Activated naive CD8-positive, alpha-beta T cell treated with anti-CD3 and anti-CD28 coated beads, Interleukin-2, amount 50 U/mL, for 24 hours (primary cell): Measurements from ENCODE around the gene TMEM63A.
A peak's percentile ranks its signal among the peaks of the same experiment; 100 is the strongest.

Experiments
- ATAC-seq: fragments of 150-1000 bp; cut with Tn5 transposase; one replicate; pipeline ENCODE4 v1.10.0; 2021
- DNase-seq: peaks from one replicate; pipeline ENCODE4 v3.0.0; 2021
- H3K27ac Mint-ChIP-seq: one replicate; pipeline ENCODE4 v1.8.0; 2021; ENCODE audit warnings: mild to moderate bottlenecking, mixed read lengths
- H3K27me3 Mint-ChIP-seq: one replicate; pipeline ENCODE4 v1.8.0; 2021; ENCODE audit warnings: mixed read lengths
- H3K36me3 Mint-ChIP-seq: one replicate; pipeline ENCODE4 v1.8.0; 2021; ENCODE audit warnings: low read depth, mixed read lengths
- H3K4me1 Mint-ChIP-seq: one replicate; pipeline ENCODE4 v1.8.0; 2021; ENCODE audit warnings: mixed read lengths
- H3K4me3 Mint-ChIP-seq: one replicate; pipeline ENCODE4 v1.8.0; 2021; ENCODE audit warnings: mild to moderate bottlenecking, moderate library complexity, mixed read lengths
- H3K9me3 Mint-ChIP-seq: one replicate; pipeline ENCODE4 v1.8.0; 2021; ENCODE audit warnings: mixed read lengths

Gene TMEM63A

DNA sequence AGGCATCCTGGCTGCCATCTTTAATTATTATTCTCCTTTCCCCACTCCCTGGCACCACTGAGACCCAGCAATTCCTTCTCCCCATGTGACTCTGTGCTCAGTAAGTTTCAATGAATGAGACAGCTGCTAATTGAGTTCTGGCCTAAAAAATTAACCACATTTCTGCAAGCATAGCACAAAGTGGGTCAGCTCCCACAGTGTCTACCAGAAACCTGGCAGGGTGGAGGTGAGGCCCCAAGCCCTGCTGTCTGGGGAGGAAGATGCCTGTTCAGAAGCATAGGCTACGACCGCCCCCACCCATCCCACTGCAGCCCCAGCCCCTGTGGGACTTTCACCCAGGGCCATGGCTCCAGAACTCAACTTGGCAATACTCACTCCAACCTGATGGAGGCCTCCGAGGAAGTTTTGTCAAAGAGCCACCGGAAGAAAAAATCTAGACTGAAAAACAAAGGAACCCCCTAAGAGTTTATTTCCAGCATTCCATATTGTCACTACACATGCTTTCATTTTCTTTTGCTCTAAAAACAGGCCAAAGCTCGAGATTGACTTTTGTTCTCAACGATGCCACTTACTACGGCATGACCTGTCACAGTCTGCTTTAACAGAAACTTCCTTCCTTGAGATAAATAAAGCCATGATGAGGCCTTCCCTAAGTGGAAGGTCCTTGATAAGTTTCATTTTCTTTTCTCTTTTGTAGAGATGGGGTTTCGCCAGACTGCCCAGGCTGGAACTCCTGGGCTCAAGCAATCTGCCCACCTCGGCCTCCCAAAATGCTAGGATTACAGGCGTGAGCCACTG lies 26.5 kb downstream of the TMEM63A start:
- DNase-seq (no peak), ATAC-seq (no peak)
- no peaks in the 10 kb centered on the region for H3K27me3 Mint-ChIP-seq
- peaks cover 26% of the 10 kb centered on the region for H3K4me1 Mint-ChIP-seq
- H3K4me3 Mint-ChIP-seq, result no peak overlapping the region
- H3K36me3 Mint-ChIP-seq, result peaks cover 23% of the 10 kb centered on the region
- H3K9me3 Mint-ChIP-seq, result no peaks in the 10 kb centered on the region
- peak overlapping the region; percentile 21 for H3K27ac Mint-ChIP-seq

DNA sequence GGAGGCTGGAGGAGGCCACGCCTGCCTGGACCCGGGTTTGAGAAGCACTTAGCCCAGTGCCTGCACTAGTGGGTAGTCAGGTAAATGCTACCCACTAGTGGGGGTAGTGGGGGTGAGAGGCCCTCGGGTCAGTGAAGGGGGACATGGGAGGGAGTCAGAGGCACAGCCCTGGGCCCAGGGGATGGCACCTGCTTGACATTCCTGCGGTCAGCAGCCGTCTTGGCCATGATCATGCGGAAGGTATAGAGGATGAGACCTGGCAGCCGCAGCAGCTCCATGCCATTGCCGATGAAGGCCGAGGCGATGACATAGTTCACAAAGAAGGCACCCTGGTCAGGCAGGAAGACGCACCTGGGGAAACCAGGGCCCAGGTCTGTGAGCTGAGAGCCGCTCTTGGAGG lies 28.7 kb downstream of the TMEM63A start:
- Mint-ChIP-seq H3K9me3 (no peaks in the 10 kb centered on the region), H3K27me3 (no peaks in the 10 kb centered on the region), H3K36me3 (peaks cover 29% of the 10 kb centered on the region), H3K27ac (no peak overlapping the region), H3K4me1 (peaks cover 46% of the 10 kb centered on the region), H3K4me3 (no peak overlapping the region)
- no peak for DNase-seq
- ATAC-seq, result no peak

DNA sequence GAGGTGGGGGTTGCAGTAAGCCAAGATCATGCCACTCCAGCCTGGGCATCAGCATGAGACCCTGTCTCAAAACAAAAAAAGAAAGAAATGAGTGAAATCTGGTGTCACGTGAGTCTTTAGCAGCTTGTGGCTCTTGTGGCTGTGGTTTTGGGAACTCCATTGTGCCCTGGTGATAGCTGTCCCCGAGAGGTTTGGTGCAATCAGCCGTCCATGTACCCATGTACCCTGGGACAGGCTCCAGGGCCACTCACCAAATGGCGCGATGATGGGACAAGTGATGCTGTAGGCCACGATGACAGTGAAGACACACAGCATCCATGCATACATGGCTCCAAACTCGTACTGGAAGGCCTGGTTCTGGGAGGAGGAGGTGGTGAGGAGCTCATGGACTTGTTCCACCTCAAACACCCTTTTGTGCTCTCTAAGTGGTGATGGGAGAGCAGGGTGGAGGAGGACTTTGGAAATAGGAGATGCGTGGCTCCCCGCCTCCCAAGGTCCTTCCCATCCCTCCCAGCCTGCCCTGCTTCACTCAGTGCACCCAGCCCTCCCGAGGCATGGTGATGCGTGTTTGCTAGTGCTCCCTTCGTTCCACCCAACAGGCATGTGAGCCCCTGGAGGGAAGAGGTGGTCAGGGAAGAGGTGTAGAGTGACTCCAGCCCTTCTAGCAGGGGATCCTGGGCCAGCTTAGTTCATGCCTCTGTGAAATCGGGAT lies 29.6 kb downstream of the TMEM63A start:
- Mint-ChIP-seq H3K27ac (no peak overlapping the region), H3K27me3 (no peaks in the 10 kb centered on the region), H3K4me1 (peaks cover 55% of the 10 kb centered on the region), H3K9me3 (no peaks in the 10 kb centered on the region), H3K36me3 (peaks cover 29% of the 10 kb centered on the region), H3K4me3 (no peak overlapping the region)
- DNase-seq (no peak), ATAC-seq (no peak)

DNA sequence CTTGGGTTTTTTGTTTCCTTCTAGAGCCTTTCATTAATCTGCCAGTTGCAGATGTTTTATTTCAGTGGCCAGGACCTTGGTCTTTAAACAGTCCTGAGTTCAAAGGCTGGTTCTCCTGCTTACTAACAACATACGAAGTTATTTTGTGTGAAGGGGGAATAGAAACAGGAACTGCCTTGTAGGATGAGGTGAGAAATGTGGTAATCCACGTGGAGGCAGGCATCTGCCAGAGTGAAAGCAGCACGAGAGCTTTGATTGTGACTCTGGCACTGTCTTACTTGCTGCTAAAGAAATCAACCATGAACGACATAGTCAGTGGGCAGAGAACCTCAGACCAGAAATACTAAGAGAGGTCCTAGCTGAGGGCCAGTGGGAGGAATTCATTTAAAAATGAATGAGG lies 30.4 kb downstream of the TMEM63A start:
- H3K9me3 Mint-ChIP-seq, result no peaks in the 10 kb centered on the region
- no peak overlapping the region for H3K4me3 Mint-ChIP-seq
- ATAC-seq (peak; percentile 60), DNase-seq (no peak)
- H3K4me1 Mint-ChIP-seq, result peaks cover 59% of the 10 kb centered on the region
- peak overlapping the region; percentile 40 for H3K27ac Mint-ChIP-seq
- H3K36me3 Mint-ChIP-seq, result peaks cover 29% of the 10 kb centered on the region
- H3K27me3 Mint-ChIP-seq, result no peaks in the 10 kb centered on the region

DNA sequence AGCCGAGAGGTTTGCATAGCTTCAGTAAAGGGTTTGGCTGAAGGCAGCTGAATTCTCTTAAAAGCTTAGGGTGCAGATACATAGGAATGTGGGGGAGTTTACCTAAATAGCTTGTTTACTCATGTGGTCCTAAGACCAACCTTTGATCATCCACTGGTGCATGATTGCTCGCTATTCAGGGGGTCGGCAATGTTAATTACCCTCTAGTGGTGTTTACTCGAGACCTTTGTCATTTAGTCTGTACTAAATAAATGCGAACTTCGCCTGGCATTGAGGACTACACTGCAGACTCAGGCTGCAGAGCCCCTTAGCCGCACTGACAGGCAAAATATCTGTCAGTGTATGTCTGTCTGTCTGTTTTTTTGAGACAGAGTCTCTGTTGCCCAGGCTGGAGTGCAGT lies 31.8 kb downstream of the TMEM63A start:
- H3K27me3 Mint-ChIP-seq, result no peaks in the 10 kb centered on the region
- DNase-seq, result no peak
- no peak overlapping the region for H3K27ac Mint-ChIP-seq
- H3K36me3 Mint-ChIP-seq, result peaks cover 24% of the 10 kb centered on the region
- no peak for ATAC-seq
- peaks cover 55% of the 10 kb centered on the region for H3K4me1 Mint-ChIP-seq
- no peak overlapping the region for H3K4me3 Mint-ChIP-seq
- H3K9me3 Mint-ChIP-seq, result no peaks in the 10 kb centered on the region

DNA sequence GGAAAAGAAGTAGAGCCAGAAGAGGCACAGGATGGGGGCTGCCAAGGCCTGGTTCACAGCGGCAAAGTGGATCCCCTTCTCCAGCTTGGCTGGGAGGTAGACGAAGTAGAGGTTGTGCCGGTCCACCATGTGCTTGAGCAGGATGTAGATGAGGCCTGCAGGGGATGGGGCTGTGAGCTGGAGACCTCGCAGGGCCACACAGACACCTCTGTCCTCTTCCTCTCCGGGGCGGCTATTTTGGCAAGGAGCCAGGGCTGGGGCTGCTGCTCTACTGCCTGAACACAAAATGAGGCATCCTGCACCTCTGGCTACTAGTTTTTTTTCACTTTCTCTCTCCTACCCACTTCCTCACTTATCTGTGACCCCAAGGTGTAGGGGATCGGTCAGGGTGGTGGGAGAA lies 32.3 kb downstream of the TMEM63A start:
- peak; percentile 46 for DNase-seq
- H3K27me3 Mint-ChIP-seq, result no peaks in the 10 kb centered on the region
- no peaks in the 10 kb centered on the region for H3K9me3 Mint-ChIP-seq
- ATAC-seq, result no peak
- peaks cover 24% of the 10 kb centered on the region for H3K36me3 Mint-ChIP-seq
- H3K27ac Mint-ChIP-seq, result no peak overlapping the region
- H3K4me1 Mint-ChIP-seq, result peaks cover 55% of the 10 kb centered on the region
- no peak overlapping the region for H3K4me3 Mint-ChIP-seq

DNA sequence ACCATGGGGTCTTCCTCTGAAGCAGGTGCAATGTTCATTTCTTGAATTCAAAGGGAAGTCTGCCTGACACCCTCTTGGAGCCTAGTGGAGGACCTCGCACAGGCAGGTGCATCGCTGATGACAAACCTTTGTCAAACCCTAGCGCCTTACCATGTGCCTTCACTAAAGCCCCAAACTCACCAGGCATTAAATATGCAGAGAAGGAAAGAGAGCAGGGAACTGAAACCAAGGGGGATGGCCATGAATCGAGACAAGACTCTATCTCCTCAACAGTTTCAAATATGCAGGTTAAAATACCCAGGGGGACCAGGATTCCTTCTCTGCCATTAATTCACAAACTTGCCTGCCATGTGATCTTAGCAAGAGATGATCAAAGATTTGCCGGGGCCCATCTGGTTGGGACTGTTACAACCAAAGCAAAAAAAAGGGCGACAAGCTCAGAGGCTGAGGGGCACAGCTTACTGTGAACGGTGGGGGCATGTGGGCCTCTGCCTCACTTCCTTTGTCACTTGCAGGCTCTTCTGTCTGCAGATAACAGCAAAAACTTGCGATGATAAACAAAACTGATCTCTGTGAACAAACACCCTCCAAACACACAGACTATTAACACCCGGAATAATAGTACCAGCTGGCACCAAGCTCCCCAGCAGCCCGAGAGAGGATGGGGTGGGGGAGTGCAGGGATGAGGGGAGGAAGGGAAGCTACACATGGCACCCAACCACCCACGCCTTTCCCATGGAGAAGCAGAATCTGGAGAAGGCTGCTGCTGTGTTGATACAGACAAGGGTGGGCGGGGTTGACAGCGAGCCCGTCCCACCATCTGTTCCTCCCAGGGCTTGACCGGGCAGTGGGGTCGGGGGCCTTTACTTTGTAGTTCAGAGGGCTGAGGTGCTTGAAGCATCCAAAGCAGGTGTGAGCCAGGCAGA lies 33.9 kb downstream of the TMEM63A start:
- Mint-ChIP-seq H3K9me3 (no peaks in the 10 kb centered on the region), H3K4me1 (peaks cover 53% of the 10 kb centered on the region), H3K27ac (peak overlapping the region; percentile 77), H3K36me3 (peaks cover 15% of the 10 kb centered on the region), H3K4me3 (peak overlapping the region; percentile 19), H3K27me3 (no peaks in the 10 kb centered on the region)
- no peak for DNase-seq
- ATAC-seq, result no peak

DNA sequence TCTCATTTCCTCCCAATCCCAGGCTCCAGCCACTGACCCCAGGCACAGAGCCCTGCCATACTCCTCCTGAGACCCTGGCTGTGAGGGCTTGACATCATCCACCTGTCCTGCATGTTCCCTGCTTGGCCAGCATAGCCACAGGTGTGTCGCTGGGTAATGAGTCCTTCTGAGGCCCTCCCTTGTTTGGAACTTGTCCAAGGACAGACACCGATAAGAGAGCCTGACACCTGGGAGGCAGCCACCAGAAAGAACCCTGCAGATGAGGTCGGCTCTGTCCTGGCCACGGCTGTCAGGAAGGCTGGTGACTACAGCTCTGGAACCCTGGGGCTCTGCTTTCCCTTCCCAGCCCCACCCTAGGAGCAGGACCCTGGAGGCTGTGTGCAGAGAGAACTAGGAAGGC lies 34.6 kb downstream of the TMEM63A start:
- Mint-ChIP-seq H3K27me3 (no peaks in the 10 kb centered on the region), H3K4me3 (no peak overlapping the region), H3K9me3 (no peaks in the 10 kb centered on the region), H3K27ac (no peak overlapping the region), H3K36me3 (peaks cover 15% of the 10 kb centered on the region), H3K4me1 (peaks cover 50% of the 10 kb centered on the region)
- ATAC-seq (no peak), DNase-seq (no peak)

DNA sequence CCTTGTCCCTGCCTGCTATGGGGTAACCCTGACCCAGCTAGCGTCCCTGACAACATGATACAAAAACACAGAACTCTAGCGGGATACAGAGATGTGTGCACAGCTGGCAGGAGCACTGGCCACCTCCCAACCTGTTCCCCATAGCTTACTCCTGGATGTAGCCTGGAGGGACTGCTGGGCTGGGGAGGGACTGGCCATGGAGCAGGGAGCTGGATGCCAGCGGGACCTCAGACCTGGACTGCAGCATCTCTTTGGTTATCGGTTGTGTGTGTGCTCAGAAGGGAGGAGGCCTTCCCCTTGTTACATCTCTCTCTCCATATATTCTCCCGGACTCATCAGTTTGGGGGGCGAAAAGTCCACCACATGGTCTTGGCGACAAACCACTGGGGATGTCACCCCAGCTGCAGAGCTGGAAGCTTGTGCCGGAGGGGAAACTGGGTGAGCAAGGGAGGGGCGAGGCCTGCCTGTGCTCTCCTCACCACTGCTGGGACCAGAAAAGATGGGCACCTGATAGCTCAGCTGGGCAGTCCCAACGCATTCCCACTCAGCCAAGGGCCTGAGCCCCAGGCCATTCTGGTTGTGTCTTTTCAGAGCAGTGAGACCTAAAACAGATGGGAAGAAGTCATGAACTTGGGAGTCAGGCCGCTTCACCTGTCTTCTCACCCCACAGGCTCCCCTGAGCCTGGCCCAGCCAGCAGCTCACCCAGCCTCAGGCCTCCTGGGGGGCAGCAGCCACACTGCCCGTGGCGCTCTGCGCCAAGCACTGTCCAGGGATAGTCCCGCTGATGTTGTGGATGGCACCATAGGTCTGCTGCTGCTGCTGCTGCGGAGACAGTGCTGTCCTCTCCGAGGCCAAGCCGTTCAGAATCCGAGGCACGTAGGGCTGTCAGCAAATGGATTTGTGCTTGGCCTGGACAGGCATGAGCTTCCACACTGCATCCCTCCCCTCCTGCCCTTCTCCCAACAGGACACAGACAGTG lies 35.6 kb downstream of the TMEM63A start:
- no peaks in the 10 kb centered on the region for H3K27me3 Mint-ChIP-seq
- H3K4me1 Mint-ChIP-seq, result peaks cover 46% of the 10 kb centered on the region
- H3K9me3 Mint-ChIP-seq, result no peaks in the 10 kb centered on the region
- DNase-seq (no peak), ATAC-seq (no peak)
- no peak overlapping the region for H3K27ac Mint-ChIP-seq
- H3K36me3 Mint-ChIP-seq, result peaks cover 11% of the 10 kb centered on the region
- no peak overlapping the region for H3K4me3 Mint-ChIP-seq

DNA sequence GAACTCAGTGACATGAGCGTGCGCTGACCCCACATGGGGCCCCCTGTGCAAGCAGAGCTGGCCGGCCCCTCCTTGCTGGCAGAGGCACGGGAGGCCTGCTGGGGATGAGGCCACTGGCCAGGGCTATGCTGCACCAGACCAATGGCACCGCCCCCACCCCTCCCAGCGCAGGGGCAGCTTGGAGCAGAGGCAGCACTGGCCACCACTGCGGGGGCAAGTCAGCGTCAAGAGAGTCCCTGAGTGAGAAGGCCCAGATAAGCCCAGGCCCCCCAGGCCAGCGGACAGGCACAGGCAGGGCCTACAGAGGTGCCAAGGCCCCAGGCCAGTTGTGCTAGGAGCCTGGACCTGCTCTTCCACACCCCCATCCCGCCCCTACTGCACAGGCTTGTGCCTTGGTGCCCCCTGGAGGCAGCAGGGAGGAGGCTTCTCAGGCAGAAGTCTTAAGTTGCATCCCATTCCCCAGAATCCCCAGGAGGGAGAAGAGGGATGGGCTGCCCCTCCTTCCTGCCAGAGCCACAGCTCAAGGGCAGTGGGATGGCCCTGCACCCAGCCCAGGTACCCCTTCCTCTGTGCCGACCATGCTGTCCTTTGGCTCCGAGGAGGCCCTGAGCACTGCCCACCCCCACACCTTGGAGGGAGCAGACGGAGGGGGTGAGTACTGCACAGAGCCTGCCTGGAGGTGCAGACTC lies 36.5 kb downstream of the TMEM63A start:
- DNase-seq (peak; percentile 38), ATAC-seq (no peak)
- no peak overlapping the region for H3K27ac Mint-ChIP-seq
- no peaks in the 10 kb centered on the region for H3K27me3 Mint-ChIP-seq
- H3K36me3 Mint-ChIP-seq, result peaks cover 7% of the 10 kb centered on the region
- no peaks in the 10 kb centered on the region for H3K9me3 Mint-ChIP-seq
- peaks cover 43% of the 10 kb centered on the region for H3K4me1 Mint-ChIP-seq
- no peak overlapping the region for H3K4me3 Mint-ChIP-seq

DNA sequence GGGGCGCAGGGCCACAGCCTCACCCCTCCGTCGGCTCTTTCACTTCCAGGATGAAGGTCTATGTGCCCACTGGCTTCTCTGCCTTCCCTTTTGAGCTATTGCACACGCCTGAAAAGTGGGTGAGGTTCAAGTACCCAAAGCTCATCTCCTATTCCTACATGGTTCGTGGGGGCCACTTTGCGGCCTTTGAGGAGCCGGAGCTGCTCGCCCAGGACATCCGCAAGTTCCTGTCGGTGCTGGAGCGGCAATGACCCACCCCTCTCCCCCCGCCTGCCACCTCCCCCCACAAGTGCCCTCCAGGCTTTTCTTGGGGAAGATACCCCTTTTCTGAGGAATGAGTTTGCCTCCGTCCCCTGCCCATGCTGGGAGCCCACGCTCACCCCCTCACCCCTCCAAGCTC lies 37.1 kb downstream of the TMEM63A start:
- DNase-seq (no peak), ATAC-seq (no peak)
- H3K27me3 Mint-ChIP-seq, result no peaks in the 10 kb centered on the region
- peaks cover 6% of the 10 kb centered on the region for H3K36me3 Mint-ChIP-seq
- H3K4me3 Mint-ChIP-seq, result no peak overlapping the region
- H3K9me3 Mint-ChIP-seq, result no peaks in the 10 kb centered on the region
- no peak overlapping the region for H3K27ac Mint-ChIP-seq
- peaks cover 39% of the 10 kb centered on the region for H3K4me1 Mint-ChIP-seq

DNA sequence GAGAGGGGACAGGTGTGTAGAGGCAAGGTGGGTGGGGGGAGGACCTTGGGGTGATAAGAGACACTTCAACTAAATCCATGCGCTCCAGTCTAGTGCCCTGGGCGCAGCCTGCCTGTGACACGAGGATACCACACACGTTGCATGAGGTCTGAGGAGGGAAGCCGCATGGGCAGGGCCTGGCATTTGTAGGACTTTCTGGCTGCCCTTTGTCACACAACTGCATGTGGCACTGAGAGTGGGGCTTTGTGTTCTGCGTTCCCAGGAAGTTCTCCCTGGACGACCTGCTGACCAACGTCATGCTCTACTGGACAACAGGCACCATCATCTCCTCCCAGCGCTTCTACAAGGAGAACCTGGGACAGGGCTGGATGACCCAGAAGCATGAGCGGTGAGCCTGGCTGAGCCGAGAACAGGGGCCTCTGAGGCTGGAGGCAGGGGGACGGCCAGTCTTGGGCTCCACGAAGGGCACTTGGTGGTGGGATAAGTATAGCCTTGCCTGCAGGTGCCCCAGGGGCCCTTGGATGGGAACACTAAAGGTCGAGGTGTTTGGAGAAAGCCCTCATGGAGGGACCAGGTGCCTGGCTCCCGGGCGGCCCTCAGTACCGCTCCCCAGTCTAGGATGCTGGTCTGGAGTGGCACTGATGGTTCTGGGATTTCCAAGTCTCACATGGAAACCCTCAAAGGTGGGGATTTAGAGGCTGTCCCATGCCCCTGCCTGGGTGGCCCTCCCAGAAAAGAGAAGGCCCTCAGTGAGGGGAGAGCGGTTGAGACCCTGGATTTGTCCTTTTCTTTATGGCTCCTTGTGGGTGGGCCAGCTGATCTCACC lies 37.7 kb downstream of the TMEM63A start:
- H3K4me1 Mint-ChIP-seq, result peaks cover 34% of the 10 kb centered on the region
- no peak overlapping the region for H3K4me3 Mint-ChIP-seq
- H3K27ac Mint-ChIP-seq, result no peak overlapping the region
- ATAC-seq, result no peak
- DNase-seq, result no peak
- no peaks in the 10 kb centered on the region for H3K27me3 Mint-ChIP-seq
- H3K36me3 Mint-ChIP-seq, result no peaks in the 10 kb centered on the region
- H3K9me3 Mint-ChIP-seq, result no peaks in the 10 kb centered on the region

DNA sequence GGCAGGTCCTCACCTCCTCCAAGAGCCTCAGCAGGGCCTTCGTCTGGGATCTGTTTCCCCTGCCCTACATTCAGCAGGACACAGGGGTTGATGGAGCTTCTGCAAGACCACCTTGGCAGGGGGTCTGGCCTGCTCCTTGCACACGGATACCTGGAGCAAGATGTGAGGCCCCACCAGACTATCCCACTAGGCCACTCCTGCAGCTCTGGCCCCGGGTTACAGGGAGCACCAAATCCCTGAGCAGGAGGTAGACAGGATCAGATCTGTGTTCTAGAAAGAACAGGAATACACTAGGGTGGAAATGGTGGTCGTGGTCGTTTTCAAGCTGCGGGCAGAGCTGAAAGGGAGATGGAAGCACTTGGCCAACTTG lies 38.8 kb downstream of the TMEM63A start:
- H3K4me1 Mint-ChIP-seq, result peaks cover 25% of the 10 kb centered on the region
- DNase-seq (no peak), ATAC-seq (no peak)
- no peaks in the 10 kb centered on the region for H3K9me3 Mint-ChIP-seq
- H3K27ac Mint-ChIP-seq, result no peak overlapping the region
- H3K4me3 Mint-ChIP-seq, result no peak overlapping the region
- H3K27me3 Mint-ChIP-seq, result no peaks in the 10 kb centered on the region
- no peaks in the 10 kb centered on the region for H3K36me3 Mint-ChIP-seq
